GM21529 (cell line): ENCODE results near the gene UBR4.
"Not testable (repeated sequence)": the region's sequence is repeated elsewhere in the genome, so short reads cannot be mapped to it uniquely, and the experiment has no call there.

Experiments
- ATAC-seq: cut with Tn5 transposase; IDR thresholded peaks from one replicate; pipeline ENCODE4 v1.9.1; 2021; ENCODE audit not compliant: unreplicated experiment

Gene UBR4

DNA sequence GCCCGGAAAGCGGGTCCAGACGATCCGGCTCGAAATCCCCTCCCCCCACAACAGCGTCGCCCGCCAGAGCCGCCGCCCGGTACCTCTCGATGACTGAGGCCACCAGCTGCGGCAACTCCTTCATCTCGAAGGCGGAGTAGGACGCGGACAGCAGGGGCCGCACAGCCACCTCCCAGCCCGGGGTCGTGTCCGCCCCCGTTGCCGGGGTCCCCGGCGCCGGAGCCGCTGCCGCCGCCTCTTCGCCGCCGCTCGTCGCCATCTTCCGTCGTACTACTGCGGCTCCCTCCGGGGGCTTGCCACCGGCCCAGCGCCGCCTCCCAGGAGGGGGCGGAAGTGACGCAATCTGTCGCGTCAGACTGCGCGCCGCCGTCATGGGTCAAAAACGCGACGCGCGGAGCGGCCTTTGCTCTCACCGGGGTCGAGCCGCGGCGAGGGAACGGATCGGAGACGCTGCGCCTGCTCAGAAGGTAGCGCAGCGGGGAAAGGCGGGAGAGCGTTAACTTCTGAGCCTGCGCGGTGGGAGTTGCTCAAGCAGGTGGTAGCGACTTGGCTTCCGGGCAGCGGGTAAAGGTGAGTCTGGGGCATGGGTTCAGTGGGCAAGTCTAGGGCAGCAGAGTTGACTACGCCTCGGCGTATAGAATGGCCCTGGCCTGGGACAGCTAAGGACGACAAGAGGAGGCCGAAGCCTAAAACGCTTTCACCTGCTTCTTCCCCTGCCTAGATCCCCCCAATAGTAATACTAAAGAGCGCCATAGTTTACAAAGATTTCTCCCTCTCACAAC lies at the start of gene UBR4:
UBR4 (minus strand) TSS at position 277 of the 782 bp plus-strand sequence; CDS start at position 259, 18 bp downstream.
- ATAC-seq: peak; percentile 79

DNA sequence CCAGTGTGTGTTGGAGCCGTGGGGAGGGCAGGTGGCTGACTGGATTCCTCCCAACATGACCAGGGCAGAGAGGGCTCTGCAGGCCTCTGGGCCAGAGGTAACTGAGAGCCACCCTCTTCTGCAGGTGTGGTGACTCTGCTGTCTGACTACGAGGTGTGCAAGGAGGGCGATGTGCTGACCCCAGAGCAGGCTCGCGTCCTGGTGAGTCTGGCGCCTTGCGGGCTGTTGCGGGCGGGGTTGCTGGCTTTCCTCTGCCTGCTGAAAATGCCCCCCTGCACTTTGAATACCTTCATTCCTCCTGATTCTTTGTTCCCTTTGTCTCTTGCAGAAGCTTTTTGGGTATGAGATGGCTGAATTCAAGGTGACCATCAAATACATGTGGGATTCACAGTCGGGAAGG lies 48.3 kb upstream of the UBR4 start:
- ATAC-seq: no peak

DNA sequence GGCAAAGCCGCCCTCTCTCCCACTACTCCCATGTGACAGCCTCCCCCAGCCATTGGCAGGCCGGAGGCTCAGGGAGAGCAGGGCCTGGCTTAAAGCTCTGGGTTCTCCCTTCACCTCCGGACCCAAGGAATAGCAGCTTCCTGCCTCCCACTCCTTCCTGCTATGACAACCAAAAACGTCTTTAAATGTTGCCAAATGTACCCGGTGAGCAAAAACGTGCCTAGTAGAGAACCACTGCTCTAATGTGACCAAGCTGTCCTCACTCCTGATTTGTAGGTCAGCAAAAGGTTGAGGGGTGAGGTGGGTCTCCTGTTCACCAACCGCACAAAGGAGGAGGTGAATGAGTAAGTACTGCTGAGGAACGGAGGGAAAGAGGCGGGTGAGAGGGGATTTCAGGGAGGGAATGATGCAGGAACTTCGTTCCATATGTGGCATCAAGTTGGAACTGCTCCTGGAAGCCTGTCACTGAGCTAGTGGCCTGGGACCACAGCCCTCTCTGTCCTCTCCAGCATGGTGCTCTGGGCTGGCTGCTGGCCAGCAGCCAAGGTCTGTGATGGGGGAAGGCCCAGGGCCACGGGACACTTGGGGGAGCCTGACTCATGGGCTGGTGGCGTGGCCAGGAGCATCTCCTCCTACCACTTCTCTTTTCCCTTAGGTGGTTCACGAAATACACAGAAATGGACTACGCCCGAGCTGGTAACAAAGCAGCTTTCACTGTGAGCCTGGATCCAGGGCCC lies 47.3 kb upstream of the UBR4 start:
- ATAC-seq: no peak

DNA sequence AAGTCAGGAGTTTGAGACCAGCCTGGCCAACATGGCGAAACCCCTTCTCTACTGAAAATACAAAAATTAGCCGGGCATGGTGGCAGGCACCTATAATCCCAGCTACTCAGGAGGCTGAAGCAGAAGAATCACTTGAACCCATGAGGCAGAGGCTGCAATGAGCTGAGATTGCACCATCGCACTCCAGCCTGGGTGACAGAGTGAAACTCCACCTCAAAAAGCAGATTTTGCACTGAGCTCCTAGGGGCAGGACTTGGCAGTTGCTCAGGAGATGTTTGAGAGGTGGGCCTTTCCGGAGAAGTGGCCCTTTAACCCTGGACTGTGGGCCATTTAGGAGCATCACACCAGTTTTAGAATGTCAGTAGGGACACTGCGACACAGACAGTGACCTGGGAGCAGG lies 46.2 kb upstream of the UBR4 start:
- not testable (repeated sequence) for ATAC-seq

DNA sequence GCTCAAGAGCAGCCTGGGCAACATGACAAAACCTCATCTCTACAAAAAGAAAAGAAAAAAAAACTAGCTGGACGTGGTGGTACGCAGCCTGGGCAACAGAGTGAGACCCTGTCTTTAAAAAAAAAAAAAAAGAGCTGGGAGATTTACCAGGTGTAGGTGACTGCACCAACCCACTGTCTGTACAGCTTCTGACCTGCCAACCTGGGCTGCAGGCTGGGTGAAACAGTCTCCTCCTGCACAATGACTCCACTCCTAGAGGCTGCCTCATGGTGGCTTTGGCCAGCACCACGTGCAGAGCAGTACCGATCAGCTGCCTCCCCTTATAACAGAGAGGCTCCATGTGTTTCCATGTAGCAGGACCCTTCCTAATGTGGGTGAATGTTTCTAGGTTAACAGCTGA lies 45.2 kb upstream of the UBR4 start:
- ATAC-seq: no peak

DNA sequence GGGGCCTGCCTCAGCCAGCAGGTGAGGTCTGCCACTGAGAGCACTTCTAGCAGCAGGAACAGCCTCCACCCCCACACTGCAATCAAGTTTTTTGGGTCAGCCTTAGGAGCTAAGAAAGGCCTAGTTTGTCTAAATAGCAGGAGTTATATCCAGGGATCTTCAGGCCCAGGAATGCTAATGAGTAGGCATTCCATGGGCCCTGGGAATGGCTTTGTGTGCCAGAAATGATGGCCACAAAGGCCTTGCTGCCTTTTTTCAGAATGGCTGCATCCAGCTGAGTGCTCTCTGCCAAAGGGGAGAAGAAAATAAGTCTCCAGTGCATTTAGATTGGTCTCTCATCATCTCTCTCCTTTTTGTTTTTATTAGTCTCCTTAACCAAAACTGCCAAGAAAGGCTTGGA lies 44.4 kb upstream of the UBR4 start:
- no peak for ATAC-seq

DNA sequence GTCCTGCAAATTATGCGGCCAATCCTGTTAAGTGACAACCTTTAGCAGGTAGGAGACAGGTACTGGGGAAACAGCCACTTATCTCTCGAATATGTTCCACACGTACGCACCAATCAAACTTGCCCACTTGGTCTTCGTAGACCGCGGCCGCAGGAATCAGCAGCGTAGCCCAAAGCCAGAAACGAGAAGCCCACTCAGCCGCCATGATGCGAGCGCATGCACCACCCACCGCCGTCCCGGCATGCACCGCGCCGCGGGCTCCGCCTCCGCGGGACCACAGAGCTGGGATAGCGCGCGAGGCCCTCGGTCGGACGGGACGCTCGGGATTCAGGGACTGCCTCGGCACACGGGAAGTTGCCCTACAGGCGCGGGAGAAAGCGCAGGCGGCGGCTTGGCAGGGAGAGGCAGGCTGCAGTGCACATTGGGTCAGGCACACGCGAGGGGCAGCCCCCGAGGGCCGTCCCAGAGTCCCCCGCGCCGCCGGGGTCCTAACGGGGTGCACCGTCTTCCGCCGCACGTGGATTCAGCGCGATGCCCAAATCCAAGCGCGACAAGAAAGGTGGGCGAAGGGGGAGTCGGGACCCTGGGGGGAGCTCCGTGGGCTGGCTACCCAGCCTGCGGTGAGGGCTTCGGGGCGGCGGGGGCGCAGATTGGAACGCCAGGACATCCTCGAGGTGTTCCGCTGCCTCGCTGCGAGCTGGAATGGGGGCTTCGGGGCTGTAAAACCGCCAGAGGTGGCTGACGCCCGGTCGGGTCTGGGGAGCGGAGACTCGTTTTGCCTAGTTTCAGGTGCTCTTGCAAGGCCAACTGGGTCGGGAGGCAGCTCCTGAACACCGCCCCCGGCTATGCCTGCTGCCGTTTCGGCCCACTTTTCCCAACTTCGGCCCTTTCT lies 41.5 kb upstream of the UBR4 start, which contains the start of the genes EMC1 and MRTO4:
EMC1 (minus strand) TSS at position 220 of the 892 bp plus-strand sequence; CDS start at position 205, 15 bp downstream.
MRTO4 (plus strand) TSS at position 501 of the 892 bp plus-strand sequence; CDS start at position 532, 31 bp downstream.
- peak; percentile 76 for ATAC-seq

DNA sequence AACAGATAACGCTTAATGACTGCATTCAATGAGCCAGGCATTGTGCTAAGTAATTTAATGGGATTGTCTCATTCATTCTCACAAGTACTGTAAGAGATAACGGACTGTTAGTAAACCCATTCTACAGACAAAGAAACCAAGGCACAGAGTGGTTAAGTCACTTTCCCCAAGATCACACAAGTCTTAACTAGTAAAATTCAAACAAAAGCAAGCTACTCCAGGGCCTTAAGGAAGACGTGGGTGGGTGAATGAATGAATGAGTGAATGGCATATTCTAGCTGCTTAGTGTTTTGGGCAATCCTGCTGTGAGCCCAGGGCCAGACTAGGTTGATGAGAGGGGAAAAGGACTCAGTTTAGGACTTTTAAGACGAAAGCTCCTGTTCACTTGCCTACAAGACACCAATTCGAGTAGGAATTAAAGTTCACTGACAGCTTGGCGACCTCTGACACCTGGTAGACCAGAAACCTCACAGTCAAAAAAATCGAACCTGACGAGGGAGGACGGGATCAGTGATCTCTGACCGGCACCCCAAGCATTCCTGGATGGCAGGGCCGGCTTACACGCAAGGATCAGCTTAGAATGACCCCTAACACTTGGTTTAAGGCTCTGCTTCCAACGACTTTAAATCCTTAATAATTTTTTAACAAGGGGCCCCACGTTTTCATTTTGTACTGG lies 40.7 kb upstream of the UBR4 start:
- ATAC-seq: peak; percentile 9

DNA sequence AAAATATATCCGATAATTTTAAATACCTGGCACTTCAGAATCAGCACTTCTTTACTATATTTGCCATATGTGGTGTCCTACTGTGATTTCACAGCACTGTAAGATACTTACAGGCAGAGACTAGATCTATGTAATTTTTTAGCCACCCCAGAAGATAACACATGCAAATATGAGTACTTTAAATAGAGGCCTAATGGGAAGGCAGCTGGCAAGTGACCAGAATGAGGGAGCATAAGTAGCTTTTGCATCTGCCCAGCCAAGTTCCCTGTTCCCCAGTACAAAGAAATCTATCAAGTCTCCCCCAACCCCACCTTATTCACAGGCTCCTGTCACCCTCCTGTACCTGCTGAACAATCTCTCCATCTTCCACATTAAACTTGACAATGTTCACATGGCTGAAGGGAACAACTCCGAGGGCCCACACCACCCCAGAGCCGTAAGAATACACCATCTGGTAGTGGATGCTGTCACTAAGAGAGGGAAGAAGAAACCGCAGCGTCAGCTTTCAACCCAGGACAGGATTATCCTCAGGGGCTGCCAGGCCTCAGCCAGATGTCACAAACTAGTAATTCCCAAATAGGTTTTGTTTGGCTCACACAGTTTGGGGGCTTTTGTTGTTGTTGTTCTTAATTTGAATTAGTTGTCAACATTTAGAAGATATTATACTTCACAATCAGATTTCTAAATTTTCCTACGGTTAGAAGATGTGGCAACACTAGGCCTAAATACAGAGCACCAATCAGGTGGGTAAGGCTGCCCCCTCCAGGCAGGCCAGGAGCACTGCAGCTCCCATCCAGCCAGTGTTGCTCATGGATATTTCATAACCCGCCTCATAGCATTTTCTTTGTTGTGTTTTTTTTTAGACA lies 30.8 kb upstream of the UBR4 start:
- no peak for ATAC-seq

DNA sequence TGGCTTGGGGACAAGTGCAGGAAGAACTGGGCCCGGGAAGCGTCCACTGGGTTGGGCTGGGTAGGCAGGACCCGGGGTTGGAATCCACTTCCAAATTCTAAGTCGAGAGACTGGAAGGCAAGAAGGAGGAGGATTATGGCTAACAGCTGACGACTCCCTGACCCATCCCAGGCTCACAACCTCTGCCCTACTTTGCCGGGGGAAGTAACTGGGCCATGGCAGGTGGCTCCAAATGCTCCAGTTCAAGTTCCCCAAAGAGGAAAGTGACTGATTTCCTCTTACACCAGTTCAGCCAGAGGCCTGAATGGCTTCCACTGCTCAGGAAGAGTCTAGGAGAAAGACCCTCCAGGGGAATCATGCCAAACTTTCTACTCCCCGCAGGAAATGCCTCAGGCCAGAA lies 29.8 kb upstream of the UBR4 start:
- ATAC-seq: no peak

DNA sequence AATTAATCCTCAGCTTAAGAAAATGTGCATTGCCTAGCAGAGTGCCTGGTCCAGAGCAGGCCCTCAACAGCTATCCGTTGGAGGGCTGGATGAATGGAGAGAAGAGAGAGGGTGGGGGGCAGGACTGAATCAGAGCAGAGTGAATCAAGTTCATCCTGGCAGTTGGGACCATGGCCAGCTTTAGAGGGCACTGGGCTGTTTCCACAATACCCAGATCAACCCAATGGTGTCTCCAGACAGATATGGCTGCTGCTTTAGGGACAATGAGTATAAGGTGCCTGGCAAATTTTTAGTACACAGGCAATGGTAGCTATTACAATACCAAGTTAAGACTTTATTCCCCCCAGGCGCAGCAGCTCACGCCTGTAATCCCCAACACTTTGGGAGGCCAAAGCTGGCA lies 24.2 kb upstream of the UBR4 start:
- no peak for ATAC-seq

DNA sequence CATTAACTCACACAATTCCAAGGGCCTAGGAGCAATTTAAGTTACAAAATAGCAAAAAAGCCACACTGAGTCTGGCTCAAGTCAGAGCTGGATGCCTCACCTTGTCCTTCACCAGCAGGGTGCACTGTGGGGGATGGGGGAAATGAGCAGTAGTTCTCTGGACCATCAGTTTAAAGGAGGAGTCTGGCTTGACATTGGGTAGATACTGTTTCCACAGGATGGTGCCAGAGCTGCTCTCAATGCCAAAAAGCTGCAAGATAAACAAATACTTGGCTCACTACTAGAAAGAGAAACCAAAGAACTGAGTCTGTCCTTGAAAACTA lies 22.4 kb upstream of the UBR4 start:
- ATAC-seq: no peak

DNA sequence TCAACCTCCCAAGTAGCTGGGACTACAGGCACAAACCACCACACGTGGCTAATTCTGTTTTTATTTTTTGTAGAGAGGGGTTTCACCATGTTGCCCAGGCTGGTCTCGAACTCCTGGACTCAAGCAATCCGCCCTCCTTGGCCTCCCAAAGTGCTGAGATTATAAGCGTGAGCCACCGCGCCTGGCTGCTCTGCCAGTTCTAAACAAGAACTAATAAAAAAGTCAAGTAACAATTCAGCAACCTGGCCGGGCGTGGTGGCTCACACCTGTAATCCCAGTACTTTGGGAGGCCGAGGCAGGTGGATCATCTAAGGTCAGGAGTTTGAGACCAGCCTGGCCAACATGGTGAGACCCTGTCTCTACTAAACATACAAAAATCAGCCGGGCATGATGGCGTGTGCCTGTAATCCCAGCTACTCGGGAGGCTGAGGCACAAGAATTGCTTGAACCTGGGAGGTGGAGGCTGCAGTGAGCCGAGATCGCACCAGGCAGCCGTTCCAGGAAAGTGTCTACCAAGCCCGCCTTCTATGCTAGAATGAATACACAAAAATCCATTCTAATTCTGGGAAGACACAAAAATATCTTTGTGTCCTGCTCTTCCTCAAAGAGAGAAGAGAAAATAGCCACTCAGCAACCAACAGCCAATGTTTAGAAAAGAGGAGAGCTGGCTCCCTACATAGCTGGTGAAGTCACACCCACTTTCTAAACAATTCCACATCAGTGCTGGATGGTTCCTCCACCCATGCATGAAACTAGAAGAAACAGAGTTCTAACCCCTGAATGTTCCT lies 21.9 kb upstream of the UBR4 start:
- ATAC-seq: not testable (repeated sequence)

DNA sequence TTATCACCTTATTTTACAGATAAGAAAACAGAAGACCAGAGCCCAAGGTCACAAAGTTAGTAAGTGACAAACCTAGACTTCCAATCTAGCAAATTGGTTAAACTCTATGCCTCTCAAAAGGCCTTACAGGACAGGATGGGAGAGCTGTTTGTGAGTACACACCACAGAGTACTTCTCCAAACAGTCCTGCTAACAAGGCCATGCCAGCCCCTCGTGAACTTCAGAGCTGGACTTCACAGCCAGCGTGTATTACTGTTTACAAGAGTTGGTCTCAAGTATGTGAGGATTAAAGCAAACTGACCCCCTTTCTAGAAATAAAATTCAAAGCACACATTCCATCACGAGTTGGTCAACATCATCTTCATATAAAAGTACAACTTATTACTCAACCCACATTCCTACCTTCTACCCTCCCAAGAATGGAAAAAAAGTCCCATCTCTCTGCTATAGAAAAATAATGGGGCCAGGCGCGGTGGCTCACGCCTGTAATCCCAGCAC lies 19.8 kb upstream of the UBR4 start:
- no peak for ATAC-seq

DNA sequence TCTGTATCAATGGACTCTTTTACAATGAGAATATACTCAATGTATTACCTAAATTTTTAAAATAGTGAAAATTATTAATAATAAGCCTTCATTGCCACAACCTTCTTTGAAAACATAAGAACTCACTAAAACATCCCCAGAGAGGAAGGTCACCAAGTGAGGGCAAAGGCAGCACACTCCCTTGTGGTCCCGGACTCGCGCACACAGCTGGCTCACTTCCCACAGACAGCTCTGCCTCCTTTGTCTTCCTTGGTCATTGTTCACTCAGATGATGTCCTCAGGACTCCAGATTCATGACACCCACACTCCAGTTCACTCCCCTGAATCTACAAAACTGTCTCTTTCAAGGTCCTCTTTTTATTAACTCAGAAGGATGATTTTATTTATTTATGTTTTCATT lies 19.2 kb upstream of the UBR4 start:
- no peak for ATAC-seq

DNA sequence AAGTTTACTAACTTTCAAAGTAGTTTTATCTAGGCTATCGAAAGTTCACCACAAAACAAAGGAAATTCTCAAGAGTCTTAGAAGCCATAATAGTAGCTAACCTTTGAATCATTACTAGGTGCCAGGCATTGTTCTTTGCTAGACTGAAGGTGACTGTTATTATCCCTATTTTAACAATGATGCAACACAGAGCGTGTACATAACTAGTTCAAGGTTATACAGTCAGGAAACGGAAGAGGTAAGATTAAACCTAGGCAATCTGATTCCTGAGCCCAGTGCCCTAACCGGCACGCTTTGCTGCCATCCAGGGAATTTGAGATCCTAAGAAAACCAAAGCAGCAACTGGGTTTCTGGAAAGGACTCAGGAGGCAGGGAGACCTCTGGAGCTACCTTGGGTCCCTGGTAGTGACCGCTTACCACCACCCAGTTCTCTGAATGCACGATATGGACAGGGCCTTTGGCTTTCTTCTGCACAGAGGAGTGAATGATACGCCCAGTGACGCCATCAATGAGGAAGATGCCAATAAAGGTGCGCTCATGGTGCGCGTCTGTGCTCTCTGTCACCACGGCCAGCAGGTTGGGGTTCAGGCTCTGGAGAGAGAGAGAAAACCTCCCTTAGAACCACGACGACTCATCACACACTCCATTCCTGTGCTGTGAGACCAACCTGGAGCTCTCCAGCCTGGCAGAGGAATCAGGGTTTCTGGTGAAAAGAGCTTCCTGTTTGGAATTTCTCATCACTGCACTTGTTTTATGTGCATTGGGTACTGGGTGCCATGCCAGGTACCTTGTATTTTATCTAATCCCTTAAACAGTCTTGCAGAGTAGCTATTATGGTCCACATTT lies 13.1 kb upstream of the UBR4 start:
- no peak for ATAC-seq

DNA sequence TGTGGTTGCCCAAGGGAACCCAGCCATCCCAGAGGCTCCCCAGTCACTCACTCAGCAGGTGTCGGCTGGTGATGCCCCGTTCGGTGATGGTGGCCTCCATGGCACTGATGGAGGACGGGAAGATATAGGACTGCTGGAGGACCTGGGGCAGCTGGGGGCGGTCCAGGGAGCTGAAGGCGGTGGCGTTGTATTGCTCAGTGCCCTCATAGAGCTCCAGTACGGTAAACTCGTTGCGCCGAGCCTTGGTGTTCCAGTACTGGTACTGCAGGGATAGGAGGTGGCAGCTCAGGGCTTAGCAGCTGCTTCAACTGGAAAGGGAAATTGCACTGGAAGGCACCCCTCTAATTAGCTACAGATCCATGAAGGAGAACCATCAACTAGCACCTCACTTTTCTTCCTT lies 12.5 kb upstream of the UBR4 start:
- no peak for ATAC-seq

DNA sequence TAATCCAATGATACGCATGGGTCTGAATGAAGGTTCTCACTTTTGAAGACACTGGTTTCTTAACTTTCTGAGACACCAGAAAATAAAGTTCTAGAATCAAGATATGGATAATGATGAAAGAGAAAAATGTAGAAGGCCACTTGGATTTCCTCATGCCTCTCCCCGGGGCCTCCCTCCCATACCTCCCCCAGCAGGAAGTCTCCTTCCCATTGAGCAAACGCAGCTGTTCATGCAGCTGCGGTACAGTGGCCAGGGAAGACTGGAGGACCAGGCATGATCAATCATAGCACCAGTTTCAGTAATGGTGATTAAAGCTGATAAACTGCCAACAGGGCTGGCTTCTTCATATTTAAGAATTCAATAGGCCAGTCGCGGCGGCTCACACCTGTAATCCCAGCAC lies 10.9 kb upstream of the UBR4 start:
- ATAC-seq: no peak
